Gastroesophageal sphincter (tissue), 4 donors: ENCODE results near the gene ANXA1. TPM values are rescaled to one million over a fixed set of nuclear protein-coding genes. Genes with fewer than 3 reads are reported as not detected.
A peak's percentile ranks its signal among the peaks of the same experiment; 100 is the strongest.

Experiments
- ATAC-seq: fragments of 150-250 bp; one replicate; pipeline ENCODE4 v1.9.1; 2016; ENCODE audit warnings: mild to moderate bottlenecking, moderate library complexity
- H3K27ac ChIP-seq, 4 donors: fragments of 200-600 bp; sonication (generic) in 3 of 4; 1 replicate in 3 of 4; 2 replicates in 1 of 4; pipeline ENCODE4 v1.5.1; 2016 to 2019
- H3K27me3 ChIP-seq: fragments of 200-600 bp; sonication (generic); one replicate; pipeline ENCODE4 v1.5.1; 2019
- H3K36me3 ChIP-seq, 2 donors: fragments of 200-600 bp; sonication (generic); one replicate each; pipeline ENCODE4 v1.5.1; 2019; ENCODE audit warnings: control low read depth in 1 of 2
- H3K4me1 ChIP-seq, 3 donors: fragments of 200-600 bp; sonication (generic); 1 replicate in 2 of 3; 2 replicates in 1 of 3; pipeline ENCODE4 v1.5.1; 2016 to 2019; ENCODE audit warnings: control low read depth in 2 of 3
- H3K4me3 ChIP-seq, 2 donors: fragments of 200-600 bp; sonication (generic); one replicate each; pipeline ENCODE4 v1.5.1; 2019; ENCODE audit warnings: mild to moderate bottlenecking in 1 of 2, moderate library complexity in 1 of 2
- H3K9me3 ChIP-seq, 3 donors: fragments of 200-600 bp; sonication (generic); one replicate each; pipeline ENCODE4 v1.5.1; 2017 to 2019; ENCODE audit warnings: control low read depth in 2 of 3
- EP300 ChIP-seq: sonication (generic); formaldehyde crosslinking; IDR thresholded peaks from one replicate; pipeline ENCODE4 v1.6.1; 2017; ENCODE audit warnings: antibody characterized with exemption, mild to moderate bottlenecking
- POLR2A ChIP-seq, 2 donors: fragments of 450-650 bp; IDR thresholded peaks; one replicate each; pipeline ENCODE4 v1.6.1; 2017; ENCODE audit warnings: antibody characterized with exemption in 2 of 2, mild to moderate bottlenecking in 2 of 2, moderate library complexity in 1 of 2
- POLR2AphosphoS5 ChIP-seq: sonication (generic); formaldehyde crosslinking; IDR thresholded peaks from one replicate; pipeline ENCODE4 v1.6.1; 2017; ENCODE audit warnings: antibody characterized with exemption
- WGBS, 2 donors: methylation state at CpG; one replicate each; pipeline ENCODE4 v1.1.5; 2018; ENCODE audit warnings: low coverage in 1 of 2; 5-methylcytosine and 5-hydroxymethylcytosine counted together
- total RNA-seq, 4 donors: library from RNA; depleted of rRNA; stranded (reverse); fragments of >200 nt; gene quantifications; one replicate each; pipeline ENCODE4 v1.1.0, GENCODE V29; 2016
- TF ChIP-seq, protein P1 (sequence below), 4 experiments: fragments of 200-600 bp in 2 of 4; fragments of 450-650 bp in 2 of 4; sonication (generic) in 1 of 4; IDR thresholded peaks; one replicate each; pipeline ENCODE4 v1.5.1; 2017 to 2019; ENCODE audit warnings: antibody characterized with exemption in 4 of 4, mild to moderate bottlenecking in 2 of 4, moderate library complexity in 2 of 4

ANXA1 gene
- total RNA-seq, 4 donors from 2014 or later: 228 to 763 (median 356) TPM

DNA sequence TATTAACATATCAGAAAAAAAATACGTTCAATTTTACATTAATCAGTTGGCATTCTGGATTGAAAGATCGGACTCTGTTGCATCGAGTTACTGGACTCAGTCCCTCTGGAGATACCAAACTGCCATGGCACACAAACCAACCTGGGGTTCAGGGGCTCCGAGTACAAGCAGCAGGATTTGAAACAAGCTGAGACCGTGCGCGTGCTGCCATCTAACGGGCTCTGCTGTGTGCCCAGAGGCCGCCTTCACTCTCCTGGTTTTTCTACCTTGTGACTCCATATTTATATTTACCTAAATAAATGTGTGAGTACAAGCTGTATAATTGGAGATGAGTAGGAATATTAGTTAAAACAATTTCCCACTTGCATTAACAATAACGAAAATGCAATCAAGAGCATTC is 48.2 kb downstream of the ANXA1 start:
- H3K4me3 ChIP-seq: no peak overlapping the region
- WGBS, 2 donors: 57 to 71% methylated on average over 6 to 10 of the region's 10 CpGs
- no peak for ATAC-seq
- H3K27me3 ChIP-seq: peaks cover 7% of the 10 kb centered on the region
- H3K9me3 ChIP-seq: no peaks in the 10 kb centered on the region
- H3K4me1 ChIP-seq: no peaks in the 10 kb centered on the region
- TF ChIP-seq EP300 (no peak), POLR2A (IDR thresholded peaks at IDR 0.05) (no peak), POLR2AphosphoS5 (no peak)
- TF ChIP-seq, protein P1, sequence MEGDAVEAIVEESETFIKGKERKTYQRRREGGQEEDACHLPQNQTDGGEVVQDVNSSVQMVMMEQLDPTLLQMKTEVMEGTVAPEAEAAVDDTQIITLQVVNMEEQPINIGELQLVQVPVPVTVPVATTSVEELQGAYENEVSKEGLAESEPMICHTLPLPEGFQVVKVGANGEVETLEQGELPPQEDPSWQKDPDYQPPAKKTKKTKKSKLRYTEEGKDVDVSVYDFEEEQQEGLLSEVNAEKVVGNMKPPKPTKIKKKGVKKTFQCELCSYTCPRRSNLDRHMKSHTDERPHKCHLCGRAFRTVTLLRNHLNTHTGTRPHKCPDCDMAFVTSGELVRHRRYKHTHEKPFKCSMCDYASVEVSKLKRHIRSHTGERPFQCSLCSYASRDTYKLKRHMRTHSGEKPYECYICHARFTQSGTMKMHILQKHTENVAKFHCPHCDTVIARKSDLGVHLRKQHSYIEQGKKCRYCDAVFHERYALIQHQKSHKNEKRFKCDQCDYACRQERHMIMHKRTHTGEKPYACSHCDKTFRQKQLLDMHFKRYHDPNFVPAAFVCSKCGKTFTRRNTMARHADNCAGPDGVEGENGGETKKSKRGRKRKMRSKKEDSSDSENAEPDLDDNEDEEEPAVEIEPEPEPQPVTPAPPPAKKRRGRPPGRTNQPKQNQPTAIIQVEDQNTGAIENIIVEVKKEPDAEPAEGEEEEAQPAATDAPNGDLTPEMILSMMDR (IDR thresholded peaks at IDR 0.05): no peak
- no peaks in the 10 kb centered on the region for H3K36me3 ChIP-seq
- no peak overlapping the region for H3K27ac ChIP-seq

DNA sequence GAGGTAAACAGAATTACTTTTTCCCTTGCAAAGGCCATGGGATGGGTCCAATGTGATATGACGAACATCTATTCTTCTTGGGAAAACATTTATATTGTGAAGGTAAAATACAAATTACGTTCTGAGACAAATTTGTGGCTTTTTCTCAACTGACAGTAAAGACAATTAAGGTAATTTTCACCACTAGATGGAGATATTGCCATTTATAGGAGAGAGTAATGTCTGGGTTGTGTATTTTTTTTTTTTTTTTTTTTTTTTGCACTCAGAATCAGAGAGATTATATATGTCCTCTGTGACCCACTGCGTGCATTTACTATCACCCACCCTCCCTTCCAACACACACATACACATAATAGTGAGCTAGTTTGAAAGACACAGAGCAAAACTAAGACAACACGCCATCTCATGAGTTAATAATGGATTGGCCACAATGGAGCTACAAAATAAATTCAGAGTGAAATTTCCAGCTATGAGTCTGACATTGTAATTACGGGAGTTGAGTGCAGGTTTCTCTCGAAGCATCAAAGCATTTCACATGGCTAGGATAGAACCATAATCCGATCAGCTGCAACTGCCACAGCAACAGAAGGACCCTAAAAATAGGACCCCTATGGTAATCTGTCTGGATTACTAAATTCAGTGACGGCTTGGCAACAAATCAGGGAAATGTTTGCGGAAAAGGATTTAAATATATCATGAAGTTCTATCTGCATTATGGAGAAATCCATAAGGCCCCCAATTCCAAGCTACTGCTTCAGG is 49.2 kb downstream of the ANXA1 start:
- WGBS, 2 donors: 33 to 34% methylated on average over 8 of the region's 9 CpGs
- Histone ChIP-seq H3K36me3 (no peaks in the 10 kb centered on the region), H3K9me3 (no peaks in the 10 kb centered on the region), H3K27me3 (peaks cover 7% of the 10 kb centered on the region), H3K4me3 (no peak overlapping the region), H3K27ac (no peak overlapping the region), H3K4me1 (no peaks in the 10 kb centered on the region)
- TF ChIP-seq, protein P1 (IDR thresholded peaks at IDR 0.05): peak in 3 of 4 experiments; percentile 17 to 45 (median 28)
- no peak for TF ChIP-seq POLR2A (IDR thresholded peaks at IDR 0.05)
- ATAC-seq: no peak

DNA sequence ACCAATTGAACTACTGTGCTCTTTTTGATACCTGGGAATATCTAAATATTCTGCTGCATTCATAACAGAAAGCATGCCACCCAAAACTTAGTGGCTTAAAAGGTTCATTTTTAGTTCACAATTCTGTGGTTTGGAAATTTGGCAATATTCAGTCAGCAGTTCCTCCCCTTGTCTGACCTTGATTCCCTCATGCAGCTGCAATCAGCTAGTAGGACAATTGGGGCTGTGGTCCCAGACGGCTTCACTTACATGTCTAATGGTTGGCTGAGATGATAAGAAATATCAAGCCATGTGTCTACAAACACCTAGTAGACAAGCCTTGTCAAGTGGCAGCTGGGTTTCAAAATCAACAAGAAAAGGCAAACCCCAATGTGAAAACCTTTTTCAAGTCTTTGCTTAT is 51.3 kb downstream of the ANXA1 start:
- WGBS, 2 donors: 0% methylated on average over 1 of the region's 1 CpG; no CpG with 5 or more reads in 1 of the 2 donors
- no peaks in the 10 kb centered on the region for H3K4me1 ChIP-seq
- no peaks in the 10 kb centered on the region for H3K9me3 ChIP-seq
- H3K36me3 ChIP-seq: no peaks in the 10 kb centered on the region
- no peak overlapping the region for H3K4me3 ChIP-seq
- H3K27ac ChIP-seq: no peak overlapping the region
- TF ChIP-seq, protein P1 (IDR thresholded peaks at IDR 0.05): no peak
- no peak for TF ChIP-seq POLR2AphosphoS5
- TF ChIP-seq POLR2A (IDR thresholded peaks at IDR 0.05): no peak
- TF ChIP-seq EP300: no peak
- H3K27me3 ChIP-seq: peaks cover 7% of the 10 kb centered on the region
- ATAC-seq: no peak

DNA sequence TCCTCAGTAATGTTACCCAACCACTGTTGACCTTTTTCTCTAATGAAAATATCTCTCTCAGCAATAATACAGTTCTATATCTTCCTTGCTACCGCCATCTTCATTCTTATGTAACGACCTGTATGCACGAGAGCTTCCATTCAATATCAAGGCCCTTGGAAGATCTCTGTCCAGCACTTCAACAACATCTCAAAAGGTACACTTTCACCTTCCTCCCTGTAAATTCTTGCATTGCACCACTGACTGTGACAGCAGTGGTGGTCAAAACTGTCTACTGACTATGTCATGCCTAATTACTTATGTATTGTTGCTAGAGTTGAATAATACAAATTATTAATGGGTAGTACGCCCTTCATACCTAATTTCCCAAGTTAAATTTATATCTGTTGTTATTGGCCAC is 53.3 kb downstream of the ANXA1 start:
- peaks cover 2% of the 10 kb centered on the region for H3K27me3 ChIP-seq
- ATAC-seq: no peak
- H3K9me3 ChIP-seq: no peaks in the 10 kb centered on the region
- H3K36me3 ChIP-seq: no peaks in the 10 kb centered on the region
- H3K27ac ChIP-seq: no peak overlapping the region
- H3K4me3 ChIP-seq: no peak overlapping the region
- WGBS, 2 donors: 70 to 100% methylated on average over 1 to 4 of the region's 4 CpGs
- H3K4me1 ChIP-seq: no peaks in the 10 kb centered on the region
- TF ChIP-seq EP300 (no peak), POLR2AphosphoS5 (no peak)

DNA sequence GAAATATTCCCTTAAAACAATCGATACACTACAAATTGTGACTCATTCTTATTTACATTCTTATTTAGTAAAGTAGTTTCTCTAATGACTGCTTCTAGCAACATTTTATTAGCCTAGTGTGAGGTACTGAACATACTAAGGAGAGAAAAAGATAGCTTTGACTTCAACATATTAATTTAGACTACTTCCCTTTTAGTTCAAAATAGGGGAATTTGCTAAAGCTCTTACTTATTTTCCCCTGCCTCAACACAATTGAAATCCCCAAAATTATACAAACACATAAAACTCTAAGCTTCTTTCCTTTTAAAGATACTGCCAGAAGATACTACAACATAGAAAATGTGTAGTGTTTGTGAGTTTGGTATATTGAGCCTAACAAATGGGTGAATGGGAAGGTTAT is 55.2 kb downstream of the ANXA1 start:
- Histone ChIP-seq H3K4me3 (no peak overlapping the region), H3K4me1 (no peaks in the 10 kb centered on the region), H3K27ac (no peak overlapping the region), H3K36me3 (no peaks in the 10 kb centered on the region), H3K9me3 (no peaks in the 10 kb centered on the region), H3K27me3 (no peaks in the 10 kb centered on the region)
- 88 to 100% methylated on average over 1 of the region's 1 CpG for WGBS, 2 donors
- TF ChIP-seq POLR2AphosphoS5 (no peak), POLR2A (IDR thresholded peaks at IDR 0.05) (no peak), EP300 (no peak)
- TF ChIP-seq, protein P1 (IDR thresholded peaks at IDR 0.05): no peak
- no peak for ATAC-seq
